Large intestine (tissue), 3 donors: ENCODE measurements around the gene CLMP. TPM values are rescaled to one million over a fixed set of nuclear protein-coding genes. Genes with fewer than 3 reads are reported as not detected.
A peak's percentile ranks its signal among the peaks of the same experiment; 100 is the strongest.
"Not testable (repeated sequence)": the region's sequence is repeated elsewhere in the genome, so short reads cannot be mapped to it uniquely, and the experiment has no call there.

Source experiments
- DNase-seq, 2 donors: peaks; one replicate each; pipeline versions ENCODE4 v3.0.0 to v3.0.0-alpha.2; 2013
- H3K27ac ChIP-seq: one replicate; pipeline ENCODE4 v1.5.1; 2013; ENCODE audit warnings: low read length
- H3K27me3 ChIP-seq: 2 replicates; pipeline ENCODE4 v1.6.1; 2013; ENCODE audit warnings: low read length; ENCODE audit not compliant: control insufficient read depth, insufficient read depth
- H3K36me3 ChIP-seq: 2 replicates; pipeline ENCODE4 v1.6.1; 2013; ENCODE audit warnings: low read length; ENCODE audit not compliant: control insufficient read depth, insufficient read depth
- H3K4me1 ChIP-seq: one replicate; pipeline ENCODE4 v1.6.1; 2013; ENCODE audit warnings: low read length; ENCODE audit not compliant: control insufficient read depth, insufficient read depth
- H3K4me3 ChIP-seq: one replicate; pipeline ENCODE4 v1.5.1; 2013; ENCODE audit warnings: low read length
- H3K9me3 ChIP-seq: one replicate; pipeline ENCODE4 v1.6.1; 2013; ENCODE audit warnings: mild to moderate bottlenecking, low read depth, low read length, moderate library complexity; ENCODE audit not compliant: control insufficient read depth
- WGBS: methylation state at CpG from one replicate; pipeline ENCODE4 v1.1.5; 2013; ENCODE audit warnings: low lambda C conversion rate; ENCODE audit not compliant: insufficient coverage; 5-methylcytosine and 5-hydroxymethylcytosine counted together
- polyA plus RNA-seq: library from polyadenylated mRNA; unstranded; fragments of 120-200 nt; gene quantifications from one replicate; pipeline ENCODE4 v1.2.1, GENCODE V29; 2013

Gene CLMP
- polyA plus RNA-seq, 1 donor, result 17.5 TPM

GRCh38 chr11:123111465-123111864, 83.6 kb downstream of the CLMP start:
- Histone ChIP-seq H3K9me3 (peaks cover 6% of the 10 kb centered on the region), H3K4me3 (no peak overlapping the region), H3K27me3 (peaks cover 2% of the 10 kb centered on the region), H3K4me1 (no peaks in the 10 kb centered on the region), H3K27ac (no peak overlapping the region), H3K36me3 (no peaks in the 10 kb centered on the region)
- 100% methylated on average over 1 of the region's 4 CpGs for WGBS
- peak; percentile 15 to 28 for DNase-seq

- peak in 1 of 2 donors; percentile 21 for DNase-seq
- whole genome bisulfite sequencing, result 73% methylated on average over 3 of the region's 8 CpGs
- no peak overlapping the region for H3K27ac ChIP-seq
Observed at GRCh38 chr11:123110397-123110796, 84.7 kb downstream of the CLMP start.

GRCh38 chr11:123107945-123108495, 87.0 kb downstream of the CLMP start:
- no peak overlapping the region for H3K27ac ChIP-seq
- H3K4me1 ChIP-seq, result no peaks in the 10 kb centered on the region
- no peak overlapping the region for H3K4me3 ChIP-seq
- H3K27me3 ChIP-seq, result peaks cover 2% of the 10 kb centered on the region
- DNase-seq, result no peak
- WGBS, result 75% methylated on average over 2 of the region's 4 CpGs
- no peaks in the 10 kb centered on the region for H3K9me3 ChIP-seq
- no peaks in the 10 kb centered on the region for H3K36me3 ChIP-seq

More at GRCh38 chr11:123110397-123110796, 84.7 kb downstream of the CLMP start:
- Histone ChIP-seq H3K4me1 (no peaks in the 10 kb centered on the region), H3K27me3 (peaks cover 2% of the 10 kb centered on the region), H3K4me3 (no peak overlapping the region), H3K36me3 (no peaks in the 10 kb centered on the region), H3K9me3 (peaks cover 1% of the 10 kb centered on the region)

- Histone ChIP-seq H3K4me1 (no peaks in the 10 kb centered on the region), H3K27ac (no peak overlapping the region), H3K27me3 (peaks cover 2% of the 10 kb centered on the region), H3K9me3 (no peaks in the 10 kb centered on the region), H3K36me3 (no peaks in the 10 kb centered on the region), H3K4me3 (no peak overlapping the region)
- no peak for DNase-seq
- no CpG with 5 or more reads among the region's 3 CpGs for WGBS
Observed at GRCh38 chr11:123104697-123105096, 90.4 kb downstream of the CLMP start.

GRCh38 chr11:123103326-123103980, 91.6 kb downstream of the CLMP start:
- Histone ChIP-seq H3K4me3 (no peak overlapping the region), H3K27me3 (peaks cover 2% of the 10 kb centered on the region), H3K27ac (no peak overlapping the region), H3K36me3 (no peaks in the 10 kb centered on the region), H3K9me3 (no peaks in the 10 kb centered on the region), H3K4me1 (no peaks in the 10 kb centered on the region)
- WGBS, result 65% methylated on average over 2 of the region's 8 CpGs
- DNase-seq, result peak; percentile 26 to 47

GRCh38 chr11:123100379-123101085, 94.5 kb downstream of the CLMP start:
- H3K4me1 ChIP-seq, result no peaks in the 10 kb centered on the region
- no peaks in the 10 kb centered on the region for H3K9me3 ChIP-seq
- H3K27ac ChIP-seq, result no peak overlapping the region
- H3K36me3 ChIP-seq, result peaks cover under 1% of the 10 kb centered on the region
- WGBS, result no CpG with 5 or more reads among the region's 7 CpGs
- no peak for DNase-seq
- no peaks in the 10 kb centered on the region for H3K27me3 ChIP-seq
- no peak overlapping the region for H3K4me3 ChIP-seq

- DNase-seq, result no peak
- Histone ChIP-seq H3K9me3 (no peaks in the 10 kb centered on the region), H3K27ac (no peak overlapping the region), H3K4me1 (no peaks in the 10 kb centered on the region), H3K4me3 (no peak overlapping the region), H3K36me3 (peaks cover 4% of the 10 kb centered on the region), H3K27me3 (no peaks in the 10 kb centered on the region)
- WGBS, result no CpG with 5 or more reads among the region's 3 CpGs
Observed at GRCh38 chr11:123098990-123099389, 96.1 kb downstream of the CLMP start.

GRCh38 chr11:123093739-123094138, 101.3 kb downstream of the CLMP start:
- no peak overlapping the region for H3K4me3 ChIP-seq
- H3K27ac ChIP-seq, result no peak overlapping the region
- H3K9me3 ChIP-seq, result no peaks in the 10 kb centered on the region
- no peaks in the 10 kb centered on the region for H3K27me3 ChIP-seq
- no CpG with 5 or more reads among the region's 3 CpGs for WGBS
- no peak for DNase-seq
- peaks cover 4% of the 10 kb centered on the region for H3K36me3 ChIP-seq
- no peaks in the 10 kb centered on the region for H3K4me1 ChIP-seq

GRCh38 chr11:123091506-123091905, 103.5 kb downstream of the CLMP start:
- WGBS, result no CpG with 5 or more reads among the region's 6 CpGs
- DNase-seq, result no peak
- Histone ChIP-seq H3K36me3 (peaks cover 4% of the 10 kb centered on the region), H3K27me3 (no peaks in the 10 kb centered on the region), H3K9me3 (no peaks in the 10 kb centered on the region), H3K4me3 (no peak overlapping the region), H3K27ac (no peak overlapping the region), H3K4me1 (no peaks in the 10 kb centered on the region)

GRCh38 chr11:123090168-123090567, 104.9 kb downstream of the CLMP start:
- H3K4me3 ChIP-seq, result not testable (repeated sequence)

More at GRCh38 chr11:123090168-123090567, 104.9 kb downstream of the CLMP start:
- not testable (repeated sequence) for H3K9me3 ChIP-seq, DNase-seq, H3K36me3 ChIP-seq, H3K27me3 ChIP-seq, H3K27ac ChIP-seq, H3K4me1 ChIP-seq
- WGBS, result 83% methylated on average over 1 of the region's 8 CpGs
